Measurements from ENCODE around the gene PCP2.

DNA sequence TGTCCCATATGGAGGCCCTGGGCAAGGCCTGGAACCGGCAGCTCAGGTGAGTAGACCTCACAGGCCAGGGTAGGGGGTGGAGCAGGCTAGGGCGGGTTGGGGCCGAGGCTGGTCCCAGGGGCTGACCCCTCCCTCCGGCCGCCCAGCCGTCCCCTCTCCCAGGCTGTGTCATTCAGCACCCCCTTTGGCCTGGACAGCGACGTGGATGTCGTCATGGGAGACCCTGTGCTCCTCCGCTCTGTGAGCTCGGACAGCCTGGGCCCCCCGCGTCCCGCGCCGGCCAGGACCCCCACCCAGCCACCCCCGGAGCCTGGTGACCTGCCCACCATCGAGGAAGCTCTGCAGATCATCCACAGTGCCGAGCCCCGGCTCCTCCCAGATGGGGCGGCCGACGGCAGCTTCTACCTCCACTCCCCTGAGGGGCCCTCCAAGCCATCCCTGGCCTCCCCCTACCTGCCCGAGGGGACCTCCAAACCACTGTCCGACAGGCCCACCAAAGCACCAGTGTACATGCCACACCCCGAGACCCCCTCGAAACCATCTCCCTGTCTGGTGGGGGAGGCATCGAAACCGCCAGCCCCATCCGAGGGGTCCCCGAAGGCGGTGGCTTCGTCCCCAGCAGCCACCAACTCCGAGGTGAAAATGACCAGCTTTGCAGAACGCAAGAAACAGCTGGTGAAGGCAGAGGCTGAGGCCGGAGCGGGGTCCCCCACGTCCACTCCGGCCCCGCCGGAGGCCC is 21.8 kb downstream of the PCP2 start:
- TF ChIP-seq, protein P1, sequence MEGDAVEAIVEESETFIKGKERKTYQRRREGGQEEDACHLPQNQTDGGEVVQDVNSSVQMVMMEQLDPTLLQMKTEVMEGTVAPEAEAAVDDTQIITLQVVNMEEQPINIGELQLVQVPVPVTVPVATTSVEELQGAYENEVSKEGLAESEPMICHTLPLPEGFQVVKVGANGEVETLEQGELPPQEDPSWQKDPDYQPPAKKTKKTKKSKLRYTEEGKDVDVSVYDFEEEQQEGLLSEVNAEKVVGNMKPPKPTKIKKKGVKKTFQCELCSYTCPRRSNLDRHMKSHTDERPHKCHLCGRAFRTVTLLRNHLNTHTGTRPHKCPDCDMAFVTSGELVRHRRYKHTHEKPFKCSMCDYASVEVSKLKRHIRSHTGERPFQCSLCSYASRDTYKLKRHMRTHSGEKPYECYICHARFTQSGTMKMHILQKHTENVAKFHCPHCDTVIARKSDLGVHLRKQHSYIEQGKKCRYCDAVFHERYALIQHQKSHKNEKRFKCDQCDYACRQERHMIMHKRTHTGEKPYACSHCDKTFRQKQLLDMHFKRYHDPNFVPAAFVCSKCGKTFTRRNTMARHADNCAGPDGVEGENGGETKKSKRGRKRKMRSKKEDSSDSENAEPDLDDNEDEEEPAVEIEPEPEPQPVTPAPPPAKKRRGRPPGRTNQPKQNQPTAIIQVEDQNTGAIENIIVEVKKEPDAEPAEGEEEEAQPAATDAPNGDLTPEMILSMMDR (IDR thresholded peaks at IDR 0.05): no peak
- no peak for TF ChIP-seq POLR2A (IDR thresholded peaks at IDR 0.05)

Data from esophagus squamous epithelium (tissue), 4 donors.